ENCODE measurements around the gene UBE2QL1.

Gene UBE2QL1

DNA sequence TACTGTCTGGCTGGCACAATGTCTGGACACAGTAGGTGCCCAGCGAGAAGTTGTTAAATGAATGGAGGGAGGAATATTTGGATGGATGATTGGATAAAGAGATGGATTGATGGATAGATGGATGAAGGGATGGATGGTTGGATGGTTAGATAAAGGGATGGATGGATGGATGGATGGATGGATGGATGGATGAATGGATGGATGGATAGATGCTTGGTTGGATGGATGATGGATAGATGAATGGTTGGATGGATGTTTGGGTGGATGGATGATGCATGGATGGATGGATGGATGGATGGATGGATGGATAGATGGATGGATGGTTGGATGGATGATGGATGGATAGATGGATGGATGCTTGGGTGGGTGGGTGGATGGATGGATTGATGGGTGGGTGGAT lies 90.4 kb downstream of the UBE2QL1 start:
- Histone ChIP-seq H3K9ac (ENCODE audit: insufficient read length) (no peak overlapping the region), H3K36me3 (ENCODE audit: insufficient read depth, low read length) (no peaks in the 10 kb centered on the region)
- TF ChIP-seq POLR2AphosphoS5 (IDR thresholded peaks at IDR 0.05; ENCODE audit: borderline replicate concordance, low read depth, low read length): no peak
- TF ChIP-seq FOXP2 (optimal IDR thresholded peaks at IDR 0.05; ENCODE audit: control extremely low read depth, extremely low read length, insufficient read depth): no peak
- TF ChIP-seq EZH2 (IDR thresholded peaks at IDR 0.05): no peak

DNA sequence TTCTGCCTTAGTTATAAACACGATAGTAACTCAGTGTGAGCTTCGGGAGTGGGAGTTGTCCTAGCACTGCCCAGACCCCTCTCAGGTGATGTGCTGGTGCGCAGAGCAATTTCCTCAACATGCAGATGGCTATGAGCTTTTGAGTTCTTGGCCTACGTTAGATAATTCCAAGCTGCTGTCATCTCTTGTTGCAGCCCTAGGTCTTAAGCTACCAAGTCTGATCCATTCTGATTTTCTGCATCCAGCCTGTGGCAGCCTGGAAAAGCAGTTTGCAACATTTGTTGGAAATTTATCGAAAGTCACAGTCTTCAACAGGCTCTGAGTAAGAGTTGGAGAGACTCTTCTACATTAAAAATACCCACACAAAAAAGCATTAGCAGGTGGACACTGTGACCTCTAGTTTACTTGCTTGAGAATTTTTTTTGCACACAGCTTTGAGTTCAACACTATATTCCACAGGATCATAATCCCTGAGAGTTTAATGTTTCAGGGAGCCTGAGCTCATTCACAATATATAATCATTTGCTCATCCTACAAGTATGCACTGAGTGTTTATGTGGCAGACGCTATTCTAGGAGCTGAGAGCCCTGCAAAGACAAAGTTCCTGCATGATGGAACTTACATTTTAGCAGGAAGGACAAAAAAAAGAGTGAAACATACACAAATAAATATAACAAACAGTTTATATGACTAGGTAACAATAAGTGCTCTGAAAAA lies 91.6 kb downstream of the UBE2QL1 start:
- H3K9me3 ChIP-seq (ENCODE audit: low read depth, low read length): no peaks in the 10 kb centered on the region
- no peak overlapping the region for H3K27ac ChIP-seq
- H3K4me3 ChIP-seq: no peak overlapping the region
- no peak overlapping the region for H3K9ac ChIP-seq (ENCODE audit: insufficient read length)
- TF ChIP-seq POLR2AphosphoS5 (IDR thresholded peaks at IDR 0.05; ENCODE audit: borderline replicate concordance, low read depth, low read length) (no peak), EZH2 (IDR thresholded peaks at IDR 0.05) (no peak), FOXP2 (optimal IDR thresholded peaks at IDR 0.05; ENCODE audit: control extremely low read depth, extremely low read length, insufficient read depth) (no peak)
- no peaks in the 10 kb centered on the region for H3K36me3 ChIP-seq (ENCODE audit: insufficient read depth, low read length)
- DNase-seq (ENCODE audit: low read depth, low spot score): no peak

More for the DNA sequence above, 90.4 kb downstream of the UBE2QL1 start:
- Histone ChIP-seq H3K9me3 (ENCODE audit: low read depth, low read length) (no peaks in the 10 kb centered on the region), H3K27ac (no peak overlapping the region), H3K4me3 (no peak overlapping the region)
- no peak for DNase-seq (ENCODE audit: low read depth, low spot score)

DNA sequence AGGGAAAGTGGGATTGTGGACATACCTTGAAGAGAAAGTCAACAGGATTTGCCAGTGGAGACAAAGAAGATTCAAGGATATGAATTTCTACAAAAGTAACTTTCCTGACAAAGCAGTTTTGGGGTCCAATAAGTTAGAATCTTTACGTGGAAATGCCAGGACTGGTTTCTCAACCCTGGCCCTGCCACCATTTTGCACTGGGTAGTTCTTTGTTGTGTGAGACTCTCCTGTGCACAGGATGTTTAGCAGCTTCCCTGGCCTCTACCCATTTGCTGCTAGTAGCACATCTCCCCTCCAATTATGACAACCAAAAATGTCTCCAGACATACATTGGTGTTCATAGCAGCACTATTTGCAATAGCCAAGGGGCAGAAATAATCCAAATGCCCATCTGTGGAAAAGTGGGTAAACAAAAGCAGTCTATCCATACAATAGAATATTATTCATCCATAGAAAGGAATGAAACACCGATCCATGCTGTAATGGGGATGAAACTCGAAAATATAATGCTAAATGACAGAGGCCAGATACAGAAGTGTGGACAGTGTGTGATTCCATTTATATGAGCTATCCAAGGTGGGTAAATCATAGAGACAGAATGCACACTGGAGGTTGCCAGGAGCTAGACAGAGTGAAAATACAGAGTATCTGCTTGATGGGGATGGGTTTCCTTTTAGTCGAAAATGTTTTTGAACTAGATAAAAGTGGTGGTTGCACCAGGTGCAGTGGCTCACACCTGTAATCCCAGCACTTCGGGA lies 92.8 kb downstream of the UBE2QL1 start:
- no peak overlapping the region for H3K27ac ChIP-seq
- H3K36me3 ChIP-seq (ENCODE audit: insufficient read depth, low read length): no peaks in the 10 kb centered on the region
- DNase-seq (ENCODE audit: low read depth, low spot score): no peak
- no peak for TF ChIP-seq EZH2 (IDR thresholded peaks at IDR 0.05)
- no peak for TF ChIP-seq FOXP2 (optimal IDR thresholded peaks at IDR 0.05; ENCODE audit: control extremely low read depth, extremely low read length, insufficient read depth)
- TF ChIP-seq POLR2AphosphoS5 (IDR thresholded peaks at IDR 0.05; ENCODE audit: borderline replicate concordance, low read depth, low read length): no peak
- H3K9ac ChIP-seq (ENCODE audit: insufficient read length): no peak overlapping the region
- no peaks in the 10 kb centered on the region for H3K9me3 ChIP-seq (ENCODE audit: low read depth, low read length)
- H3K4me3 ChIP-seq: no peak overlapping the region

DNA sequence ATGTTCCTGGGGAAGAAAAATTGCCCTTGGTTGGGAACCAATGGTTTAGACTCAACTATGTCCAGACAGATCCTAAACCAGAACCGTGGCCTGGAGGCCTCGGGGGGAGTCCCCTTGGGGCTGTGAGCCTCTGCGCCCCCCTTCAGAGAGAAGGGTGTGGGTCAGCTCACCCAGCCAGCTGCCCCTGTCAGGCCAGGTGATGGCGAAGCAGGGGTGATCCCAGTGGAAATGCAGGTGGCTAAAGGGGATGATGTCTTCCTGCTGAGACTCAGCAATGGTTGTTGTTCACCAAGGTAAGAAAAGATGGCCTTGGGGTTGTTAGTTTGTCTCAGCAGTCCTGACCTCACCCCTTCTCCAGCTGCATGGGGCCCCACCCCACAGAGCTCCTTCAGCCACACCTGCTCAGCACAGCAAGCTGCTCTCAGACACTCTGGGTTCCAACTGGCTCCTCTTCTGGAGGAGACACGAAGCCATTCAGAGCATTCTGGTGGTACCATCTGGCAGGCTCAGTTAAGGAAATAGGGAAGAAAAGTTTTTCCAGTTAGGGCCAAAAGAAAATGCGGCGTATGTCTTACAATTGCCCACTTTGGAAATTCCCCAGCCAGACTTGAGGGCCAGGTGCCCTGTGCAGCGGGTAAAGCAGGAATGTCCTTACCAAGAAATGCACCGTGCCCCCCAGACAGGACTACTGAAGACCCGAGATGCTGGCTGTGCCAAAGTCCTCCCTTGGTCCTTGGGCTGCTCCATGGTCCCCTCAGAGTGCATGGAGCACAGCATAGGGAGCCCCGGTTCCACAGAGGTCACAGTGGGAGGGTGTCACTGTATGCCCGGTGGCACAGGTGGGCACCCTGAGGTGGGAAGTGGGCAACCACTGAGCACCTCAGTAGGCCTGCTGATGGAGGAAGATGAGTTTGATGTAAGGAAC lies 94.0 kb downstream of the UBE2QL1 start:
- Histone ChIP-seq H3K27ac (no peak overlapping the region), H3K36me3 (ENCODE audit: insufficient read depth, low read length) (no peaks in the 10 kb centered on the region), H3K9ac (ENCODE audit: insufficient read length) (no peak overlapping the region), H3K4me3 (no peak overlapping the region), H3K9me3 (ENCODE audit: low read depth, low read length) (no peaks in the 10 kb centered on the region)
- no peak for DNase-seq (ENCODE audit: low read depth, low spot score)
- TF ChIP-seq FOXP2 (optimal IDR thresholded peaks at IDR 0.05; ENCODE audit: control extremely low read depth, extremely low read length, insufficient read depth) (no peak), EZH2 (IDR thresholded peaks at IDR 0.05) (no peak), POLR2AphosphoS5 (IDR thresholded peaks at IDR 0.05; ENCODE audit: borderline replicate concordance, low read depth, low read length) (no peak)

DNA sequence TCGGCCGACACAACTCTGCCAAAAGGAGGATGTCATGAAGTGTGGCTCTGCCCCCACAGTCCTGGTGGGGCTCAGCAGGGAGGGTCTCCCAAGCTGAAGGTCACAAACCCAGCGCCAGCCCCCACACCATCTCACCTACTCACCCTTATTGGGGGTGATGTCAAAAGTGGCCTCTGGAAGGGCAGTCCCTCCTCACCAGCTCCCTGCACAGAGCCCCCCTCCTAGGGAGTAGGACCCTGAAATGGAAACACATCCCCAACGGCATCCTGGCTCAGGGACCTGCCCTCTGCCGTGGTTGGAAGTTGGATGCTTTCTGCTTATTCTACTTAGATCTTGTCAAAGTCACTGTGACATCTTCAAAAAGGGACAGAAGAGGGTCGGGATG lies 94.7 kb downstream of the UBE2QL1 start:
- H3K9ac ChIP-seq (ENCODE audit: insufficient read length): no peak overlapping the region
- no peak for TF ChIP-seq FOXP2 (optimal IDR thresholded peaks at IDR 0.05; ENCODE audit: control extremely low read depth, extremely low read length, insufficient read depth)
- no peak for TF ChIP-seq EZH2 (IDR thresholded peaks at IDR 0.05)
- no peak for TF ChIP-seq POLR2AphosphoS5 (IDR thresholded peaks at IDR 0.05; ENCODE audit: borderline replicate concordance, low read depth, low read length)
- H3K4me3 ChIP-seq: no peak overlapping the region
- no peak overlapping the region for H3K27ac ChIP-seq
- no peaks in the 10 kb centered on the region for H3K36me3 ChIP-seq (ENCODE audit: insufficient read depth, low read length)
- DNase-seq (ENCODE audit: low read depth, low spot score): no peak
- no peaks in the 10 kb centered on the region for H3K9me3 ChIP-seq (ENCODE audit: low read depth, low read length)

DNA sequence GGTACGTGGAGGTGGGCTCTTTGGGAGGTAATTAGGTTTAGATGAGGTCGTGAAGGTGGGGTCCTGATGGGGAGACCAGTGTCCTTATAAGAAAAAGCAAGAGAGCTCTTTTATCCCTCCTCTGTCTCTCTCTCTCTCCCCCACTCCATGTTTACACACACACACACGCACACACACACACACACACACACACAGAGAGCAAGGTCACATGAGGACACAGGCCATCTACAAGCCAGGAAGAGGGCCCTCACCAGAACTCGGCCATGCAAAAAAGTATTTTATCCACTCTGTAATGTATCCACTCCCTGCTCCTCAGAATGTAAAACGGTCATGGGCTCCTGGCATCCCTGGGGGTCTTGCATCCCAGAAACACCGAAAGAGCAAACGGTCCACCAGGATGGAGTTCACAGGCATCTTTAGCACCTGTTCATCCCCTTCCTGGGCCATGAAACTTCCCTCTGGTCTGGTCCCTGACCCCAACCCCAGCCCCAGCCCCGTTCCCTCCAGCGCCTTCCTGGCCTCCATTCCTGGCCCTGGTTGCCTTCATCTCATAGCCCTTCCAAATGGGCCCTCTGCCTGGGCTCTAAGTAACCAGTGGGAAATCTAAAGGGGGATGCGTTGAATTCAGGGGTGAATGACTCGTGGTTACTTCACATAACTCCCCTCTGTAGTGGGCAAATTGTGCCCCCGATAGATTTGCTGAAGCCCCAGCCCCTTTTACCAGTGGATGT lies 95.3 kb downstream of the UBE2QL1 start:
- H3K9ac ChIP-seq (ENCODE audit: insufficient read length): no peak overlapping the region
- TF ChIP-seq FOXP2 (optimal IDR thresholded peaks at IDR 0.05; ENCODE audit: control extremely low read depth, extremely low read length, insufficient read depth) (no peak), POLR2AphosphoS5 (IDR thresholded peaks at IDR 0.05; ENCODE audit: borderline replicate concordance, low read depth, low read length) (no peak), EZH2 (IDR thresholded peaks at IDR 0.05) (no peak)
- no peak for DNase-seq (ENCODE audit: low read depth, low spot score)

More for the DNA sequence above, 95.3 kb downstream of the UBE2QL1 start:
- Histone ChIP-seq H3K27ac (no peak overlapping the region), H3K4me3 (no peak overlapping the region), H3K36me3 (ENCODE audit: insufficient read depth, low read length) (no peaks in the 10 kb centered on the region), H3K9me3 (ENCODE audit: low read depth, low read length) (no peaks in the 10 kb centered on the region)
